NCI-H2196 (cell line): ENCODE measurements around the gene HMX1.

Experiments
- DNase-seq: peaks from one replicate; lab custom pipeline; 2025; ENCODE audit not compliant: unreplicated experiment; lab: John Stamatoyannopoulos, UW

Gene HMX1

DNA sequence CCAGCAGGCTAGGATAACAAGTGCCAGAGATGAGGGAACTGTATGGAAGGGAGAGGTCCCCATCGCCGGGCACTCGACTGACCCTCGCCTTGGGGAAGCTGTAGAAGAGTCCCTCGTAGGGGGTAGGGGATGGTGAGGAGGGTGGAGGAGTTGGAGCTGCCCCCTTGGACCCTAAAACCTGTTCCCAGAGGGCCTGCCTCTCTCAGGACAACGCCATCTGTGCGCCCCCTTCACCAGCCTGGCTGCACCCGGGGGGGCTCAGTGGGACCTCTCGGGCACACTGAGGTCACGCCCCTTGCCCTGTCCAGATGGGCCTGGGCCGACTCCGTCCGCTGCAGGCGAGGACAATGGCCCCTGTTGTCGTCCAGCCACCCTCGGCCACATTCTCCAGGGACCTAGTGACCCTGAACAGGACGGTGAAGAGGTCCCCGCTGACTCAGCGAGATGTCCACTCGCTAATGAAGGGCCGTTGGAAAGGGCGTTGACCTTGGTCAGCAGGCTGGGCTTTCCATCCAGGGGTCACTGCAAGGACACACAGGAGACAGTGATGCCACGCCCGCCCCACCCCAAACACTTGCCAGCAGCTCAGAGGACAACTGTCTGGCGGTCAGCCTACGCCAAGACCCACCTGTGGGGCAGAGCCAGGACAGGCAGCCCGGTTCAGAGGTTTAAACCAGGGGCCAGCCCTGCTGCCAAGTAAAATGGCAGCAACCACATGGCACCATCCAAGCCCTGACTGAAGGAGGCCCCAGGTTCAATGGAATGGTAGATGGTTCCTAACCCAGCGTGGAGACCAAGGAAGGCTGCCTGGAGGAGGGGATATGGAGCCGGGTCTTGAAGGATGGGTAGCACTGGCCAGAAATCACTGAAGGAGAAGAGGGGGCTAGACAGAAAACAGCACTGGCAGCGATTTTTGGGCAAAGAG lies 51.2 kb downstream of the HMX1 start:
- no peak for DNase-seq

DNA sequence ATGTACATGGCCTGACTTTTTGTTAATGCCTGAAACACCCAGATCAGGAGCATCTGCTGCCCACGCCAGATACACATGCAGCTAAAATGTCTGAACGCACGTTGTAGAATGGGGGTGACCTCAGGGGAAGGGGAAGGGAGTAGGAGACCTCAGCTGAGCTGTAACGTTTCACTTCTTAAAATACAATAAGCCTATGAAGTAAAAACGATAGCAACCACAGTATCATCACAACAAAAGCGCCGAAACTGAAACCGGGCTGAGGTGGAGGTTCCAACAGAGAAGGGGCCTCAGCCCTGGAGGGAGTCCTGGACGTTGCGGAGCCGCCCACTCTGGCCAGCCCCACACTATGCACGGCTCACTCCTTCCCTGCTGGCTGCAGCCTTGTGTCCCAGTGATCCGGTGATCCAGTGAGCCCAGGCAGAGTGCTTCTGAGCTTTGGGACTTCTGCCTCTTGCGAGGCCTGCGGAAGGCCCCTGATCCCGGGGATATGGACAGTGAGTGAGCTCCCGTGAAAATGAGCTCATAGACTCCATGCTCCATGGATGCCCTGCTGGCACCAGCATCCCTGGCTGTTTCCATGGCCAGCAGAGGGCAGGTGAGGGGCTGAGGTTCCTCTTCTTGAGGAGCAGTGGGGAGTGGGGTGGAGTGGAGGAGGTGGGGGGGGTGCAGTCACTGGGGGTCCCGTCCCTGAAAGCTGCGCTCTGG lies 52.0 kb downstream of the HMX1 start:
- DNase-seq: no peak

GRCh38 chr4:8819019-8819418 lies 52.6 kb downstream of the HMX1 start:
- no peak for DNase-seq

- no peak for DNase-seq
Measured at GRCh38 chr4:8818063-8818881, 53.4 kb downstream of the HMX1 start.

DNA sequence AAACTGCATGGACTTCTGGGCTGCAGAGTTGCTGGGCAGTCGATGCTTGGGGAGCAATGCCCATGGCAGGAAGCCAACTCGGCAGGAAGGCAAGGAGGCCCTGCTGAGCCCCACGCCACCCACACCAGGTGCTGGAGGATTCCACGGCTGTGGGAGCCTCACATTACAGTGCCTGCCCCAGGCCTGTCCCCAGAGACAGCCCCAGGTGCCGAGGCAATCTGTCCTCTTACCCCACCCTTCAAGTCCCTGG lies 53.9 kb downstream of the HMX1 start:
- DNase-seq: no peak

GRCh38 chr4:8817096-8817812 lies 54.4 kb downstream of the HMX1 start:
- DNase-seq: no peak
